Activated T-cell treated with anti-CD3 and anti-CD28 coated beads, Interleukin-2, amount 50 U/mL, for 4 hours (primary cell): ENCODE data around the gene IMMP2L. TPM values are rescaled to one million over a fixed set of nuclear protein-coding genes. Genes with fewer than 3 reads are reported as not detected.

Experiments used
- ATAC-seq, 2 donors: fragments of 200-7000 bp; cut with Tn5 transposase; one replicate each; pipeline ENCODE4 v1.10.0; 2021
- DNase-seq: peaks from one replicate; pipeline ENCODE4 v3.0.0-alpha.2; 2020
- H3K27me3 Mint-ChIP-seq: one replicate; pipeline ENCODE4 v1.8.0; 2021; ENCODE audit warnings: low read depth, mixed read lengths
- H3K36me3 Mint-ChIP-seq: one replicate; pipeline ENCODE4 v1.8.0; 2022; ENCODE audit warnings: mixed read lengths; ENCODE audit not compliant: insufficient read depth
- H3K4me1 Mint-ChIP-seq: one replicate; pipeline ENCODE4 v1.8.0; 2021; ENCODE audit warnings: low read depth, mixed read lengths
- H3K4me3 Mint-ChIP-seq: one replicate; pipeline ENCODE4 v1.8.0; 2021; ENCODE audit warnings: mild to moderate bottlenecking, moderate library complexity, mixed read lengths
- H3K9me3 Mint-ChIP-seq: one replicate; pipeline ENCODE4 v1.8.0; 2021; ENCODE audit warnings: mixed read lengths
- total RNA-seq, 3 donors: library from RNA; stranded (reverse); gene quantifications; one replicate each; pipeline ENCODE4 v1.2.1, GENCODE V29; 2021

The IMMP2L gene
- total RNA-seq, 3 donors from 2014 or later: 18.7 to 22.9 (median 19.2) TPM

GRCh38 chr7:111199643-111200042, 362.6 kb downstream of the IMMP2L start:
- Mint-ChIP-seq H3K36me3 (peaks cover 19% of the 10 kb centered on the region), H3K27me3 (no peaks in the 10 kb centered on the region), H3K4me3 (no peak overlapping the region), H3K4me1 (peaks cover 3% of the 10 kb centered on the region), H3K9me3 (peaks cover 9% of the 10 kb centered on the region)
- ATAC-seq (no peak), DNase-seq (no peak)

DNA sequence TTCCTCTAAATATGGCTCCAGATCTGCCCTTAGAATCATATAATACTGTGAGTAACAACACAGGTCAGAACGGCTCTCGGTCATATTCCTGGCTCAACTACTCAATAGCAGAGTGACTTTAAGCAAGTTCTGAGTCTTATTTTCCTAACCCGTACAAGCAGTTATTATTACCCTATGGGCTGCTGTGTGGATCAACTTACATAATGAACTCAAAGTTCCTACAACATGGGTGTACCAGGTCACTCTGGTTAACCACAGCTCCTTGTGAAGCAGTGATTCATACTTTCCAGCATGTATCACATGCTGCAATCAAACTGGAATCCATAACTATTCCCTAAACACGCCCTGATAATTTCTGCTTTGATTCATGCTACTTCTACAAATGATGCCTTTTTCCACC, 364.0 kb downstream of the IMMP2L start:
- no peaks in the 10 kb centered on the region for H3K27me3 Mint-ChIP-seq
- H3K36me3 Mint-ChIP-seq: peaks cover 14% of the 10 kb centered on the region
- DNase-seq: no peak
- peaks cover 9% of the 10 kb centered on the region for H3K9me3 Mint-ChIP-seq
- no peak for ATAC-seq
- no peak overlapping the region for H3K4me3 Mint-ChIP-seq
- H3K4me1 Mint-ChIP-seq: peaks cover 3% of the 10 kb centered on the region

GRCh38 chr7:111196655-111197054, 365.6 kb downstream of the IMMP2L start:
- Mint-ChIP-seq H3K36me3 (peaks cover 4% of the 10 kb centered on the region), H3K9me3 (no peaks in the 10 kb centered on the region), H3K27me3 (no peaks in the 10 kb centered on the region), H3K4me1 (peaks cover 3% of the 10 kb centered on the region), H3K4me3 (no peak overlapping the region)
- no peak for DNase-seq
- ATAC-seq: no peak

DNA sequence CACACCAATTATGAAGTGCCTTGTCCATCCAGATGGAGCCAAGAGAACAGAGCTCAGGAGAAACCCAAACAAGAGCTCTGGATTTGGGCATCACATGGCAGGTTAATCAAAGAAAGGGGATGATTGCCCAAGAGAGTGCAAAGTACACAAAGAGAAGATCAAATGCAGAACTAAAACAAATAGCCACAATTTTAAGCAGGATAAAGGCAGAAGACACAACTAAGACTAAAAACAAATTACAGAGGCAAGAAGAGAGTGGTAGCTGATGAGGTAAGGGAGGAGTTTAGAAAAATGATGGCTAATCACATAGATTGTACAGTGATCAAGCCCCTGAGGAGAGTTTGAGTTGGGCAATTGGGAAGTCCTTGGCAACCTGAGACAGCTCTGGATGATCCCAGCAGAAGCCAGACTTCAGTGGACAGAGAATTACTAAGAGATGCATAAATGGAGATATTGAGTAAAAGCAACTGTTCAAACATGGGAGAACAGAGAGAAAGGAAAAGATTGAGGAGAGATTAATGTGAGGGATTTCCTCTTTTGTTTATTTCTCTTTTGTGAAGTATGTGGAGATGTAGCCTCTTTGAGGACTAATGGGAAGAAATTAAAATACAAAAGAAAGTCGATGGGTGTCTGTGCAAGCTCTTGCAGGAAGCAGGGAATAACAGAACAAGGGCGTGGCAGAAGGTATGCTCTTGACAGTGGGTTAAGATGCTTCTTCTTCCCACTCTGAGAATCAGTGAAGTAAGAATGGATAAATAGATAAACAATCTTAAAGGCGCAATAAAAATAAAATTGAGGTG, 369.5 kb downstream of the IMMP2L start:
- H3K9me3 Mint-ChIP-seq: peaks cover 11% of the 10 kb centered on the region
- H3K4me3 Mint-ChIP-seq: no peak overlapping the region
- H3K36me3 Mint-ChIP-seq: peaks cover 4% of the 10 kb centered on the region
- ATAC-seq (no peak), DNase-seq (no peak)
- H3K27me3 Mint-ChIP-seq: no peaks in the 10 kb centered on the region
- H3K4me1 Mint-ChIP-seq: no peaks in the 10 kb centered on the region

- Mint-ChIP-seq H3K9me3 (peaks cover 11% of the 10 kb centered on the region), H3K4me3 (no peak overlapping the region), H3K36me3 (no peaks in the 10 kb centered on the region), H3K4me1 (no peaks in the 10 kb centered on the region), H3K27me3 (no peaks in the 10 kb centered on the region)
- no peak for ATAC-seq
- DNase-seq: no peak
Measured at GRCh38 chr7:111190804-111191203, 371.5 kb downstream of the IMMP2L start.

GRCh38 chr7:111184987-111185386, 377.3 kb downstream of the IMMP2L start:
- H3K4me1 Mint-ChIP-seq: peaks cover 3% of the 10 kb centered on the region
- ATAC-seq: no peak

DNA sequence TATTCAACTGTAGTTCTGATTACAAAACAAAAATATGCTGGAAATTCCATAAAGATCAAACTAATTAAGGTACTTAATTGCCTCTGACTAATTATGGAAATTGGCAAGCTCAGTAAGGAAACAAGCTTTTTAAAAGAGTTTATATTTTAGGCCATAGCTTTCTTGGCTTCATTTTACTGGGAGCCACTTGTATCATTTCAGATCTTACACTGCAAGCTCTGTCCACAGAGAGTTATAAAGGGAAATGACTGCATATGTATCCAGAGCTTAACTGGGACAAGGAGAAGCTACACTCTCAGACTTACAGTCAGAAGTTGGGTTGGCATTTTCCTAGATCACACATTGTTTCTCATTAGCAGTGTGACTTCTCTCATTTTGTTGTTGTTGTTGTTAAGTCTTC, 379.0 kb downstream of the IMMP2L start:
- DNase-seq: no peak
- Mint-ChIP-seq H3K36me3 (peaks cover 8% of the 10 kb centered on the region), H3K4me3 (no peak overlapping the region), H3K4me1 (peaks cover 3% of the 10 kb centered on the region), H3K9me3 (peaks cover 4% of the 10 kb centered on the region), H3K27me3 (no peaks in the 10 kb centered on the region)
- no peak for ATAC-seq

More at GRCh38 chr7:111184987-111185386, 377.3 kb downstream of the IMMP2L start:
- Mint-ChIP-seq H3K4me3 (no peak overlapping the region), H3K9me3 (peaks cover 11% of the 10 kb centered on the region), H3K36me3 (peaks cover 4% of the 10 kb centered on the region), H3K27me3 (no peaks in the 10 kb centered on the region)
- no peak for DNase-seq

DNA sequence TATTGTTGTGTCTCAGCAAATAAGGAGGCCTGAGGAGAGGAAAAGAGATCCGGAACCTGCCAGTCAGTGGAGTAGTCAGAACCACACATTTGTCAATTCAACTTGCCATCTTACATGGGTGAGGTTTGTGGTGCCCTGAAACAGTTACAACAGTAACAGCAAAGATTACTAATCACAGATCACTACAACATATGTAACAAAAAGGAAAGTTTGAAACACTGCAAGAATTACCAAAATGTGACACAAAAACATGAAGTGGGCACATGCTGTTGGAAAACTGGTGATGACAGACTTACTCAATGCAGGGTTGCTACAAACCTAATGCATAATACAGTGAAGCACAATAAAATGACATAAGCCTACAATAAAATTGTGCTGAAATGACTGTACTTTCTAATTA, 382.0 kb downstream of the IMMP2L start:
- Mint-ChIP-seq H3K27me3 (no peaks in the 10 kb centered on the region), H3K36me3 (peaks cover 8% of the 10 kb centered on the region), H3K4me3 (no peak overlapping the region), H3K9me3 (no peaks in the 10 kb centered on the region), H3K4me1 (peaks cover 16% of the 10 kb centered on the region)
- DNase-seq (no peak), ATAC-seq (peak; percentile 46 to 66)

DNA sequence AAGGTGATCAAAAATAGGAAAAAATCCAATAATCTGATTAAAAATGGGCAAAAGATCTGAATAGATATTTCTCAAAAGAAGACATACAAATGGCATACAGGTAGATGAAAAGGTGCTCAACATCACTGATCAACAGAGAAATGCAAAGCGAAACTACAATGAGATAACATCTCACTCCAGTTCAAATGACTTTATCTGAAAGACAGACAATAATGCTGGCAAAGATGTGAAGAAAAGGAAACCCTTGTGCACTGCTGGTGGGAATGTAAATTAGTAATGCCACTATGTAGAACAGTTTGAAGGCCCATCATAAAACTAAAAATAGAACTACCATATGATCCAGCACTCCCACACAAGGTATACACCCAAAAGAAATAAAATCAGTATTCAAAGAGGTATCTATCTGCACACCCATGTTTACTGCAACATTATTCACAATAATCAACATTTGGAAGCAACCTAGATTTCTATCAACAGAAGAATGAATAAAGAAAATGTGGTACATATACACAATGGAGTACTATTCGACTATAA, 386.3 kb downstream of the IMMP2L start:
- H3K36me3 Mint-ChIP-seq: peaks cover 4% of the 10 kb centered on the region
- no peak for DNase-seq
- H3K9me3 Mint-ChIP-seq: no peaks in the 10 kb centered on the region

GRCh38 chr7:111174510-111174909, 387.8 kb downstream of the IMMP2L start:
- Mint-ChIP-seq H3K36me3 (peaks cover 5% of the 10 kb centered on the region), H3K9me3 (no peaks in the 10 kb centered on the region), H3K27me3 (no peaks in the 10 kb centered on the region), H3K4me3 (no peak overlapping the region), H3K4me1 (peaks cover 12% of the 10 kb centered on the region)
- ATAC-seq: no peak
- no peak for DNase-seq

More for the DNA sequence above, 386.3 kb downstream of the IMMP2L start:
- ATAC-seq: no peak
- no peak overlapping the region for H3K4me3 Mint-ChIP-seq
- H3K27me3 Mint-ChIP-seq: no peaks in the 10 kb centered on the region
- H3K4me1 Mint-ChIP-seq: peaks cover 16% of the 10 kb centered on the region

GRCh38 chr7:111173990-111174389, 388.3 kb downstream of the IMMP2L start:
- no peaks in the 10 kb centered on the region for H3K27me3 Mint-ChIP-seq
- DNase-seq (no peak), ATAC-seq (no peak)
- peaks cover 9% of the 10 kb centered on the region for H3K36me3 Mint-ChIP-seq
- H3K4me1 Mint-ChIP-seq: peaks cover 12% of the 10 kb centered on the region
- no peak overlapping the region for H3K4me3 Mint-ChIP-seq
- no peaks in the 10 kb centered on the region for H3K9me3 Mint-ChIP-seq

DNA sequence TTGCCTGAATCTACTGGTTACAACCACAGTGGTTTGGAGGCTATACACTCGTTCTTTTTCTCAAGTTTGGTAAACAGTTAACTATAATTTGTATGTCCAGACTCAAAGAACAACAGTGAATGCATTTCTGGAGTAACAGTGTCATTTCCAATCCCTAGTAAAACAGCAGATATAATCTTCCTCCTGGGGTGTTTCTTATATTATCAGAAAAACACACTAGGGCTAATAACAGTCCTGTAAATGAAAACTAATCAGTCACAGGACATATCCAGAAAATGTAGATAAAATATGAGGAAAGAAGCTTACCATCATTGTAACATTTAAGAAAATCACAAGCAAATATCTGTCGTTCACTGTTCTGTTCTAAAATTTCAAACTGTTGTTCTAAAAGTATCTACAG, 388.8 kb downstream of the IMMP2L start:
- H3K36me3 Mint-ChIP-seq: peaks cover 5% of the 10 kb centered on the region
- H3K4me3 Mint-ChIP-seq: no peak overlapping the region
- H3K27me3 Mint-ChIP-seq: no peaks in the 10 kb centered on the region
- H3K4me1 Mint-ChIP-seq: peaks cover 12% of the 10 kb centered on the region
- no peaks in the 10 kb centered on the region for H3K9me3 Mint-ChIP-seq
- no peak for DNase-seq
- no peak for ATAC-seq

DNA sequence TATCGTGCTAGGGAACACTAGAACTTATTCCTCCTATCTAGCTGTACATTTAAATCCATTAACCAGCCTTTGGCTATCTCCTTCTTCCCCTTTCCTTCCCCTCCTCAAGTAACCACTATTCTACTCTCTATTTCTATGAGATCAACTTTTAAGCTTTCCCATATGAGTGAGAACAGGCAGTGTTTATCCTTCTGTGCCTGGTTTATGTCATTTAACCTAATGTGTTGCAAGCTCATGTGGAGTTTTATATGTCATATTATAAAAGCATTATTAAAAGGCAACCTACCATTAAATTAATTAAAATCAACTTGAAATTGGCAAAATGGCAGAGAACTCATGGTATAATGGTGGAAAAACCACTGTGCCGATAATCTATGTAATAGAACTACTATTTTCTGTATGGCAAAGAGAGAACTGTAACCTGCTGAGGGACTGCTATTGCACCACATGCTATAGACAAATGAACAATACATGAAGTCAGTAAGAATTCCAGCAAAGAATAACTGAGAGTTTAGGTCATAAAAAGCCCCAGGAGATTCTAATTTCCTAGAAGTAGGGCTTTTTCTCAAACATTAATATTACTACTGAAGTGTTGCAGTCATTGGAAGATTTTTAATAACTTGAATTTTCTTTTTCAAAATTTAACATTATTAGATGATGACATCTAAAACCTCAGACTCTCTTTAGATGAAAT, 389.6 kb downstream of the IMMP2L start:
- Mint-ChIP-seq H3K36me3 (peaks cover 5% of the 10 kb centered on the region), H3K4me1 (peaks cover 12% of the 10 kb centered on the region), H3K4me3 (no peak overlapping the region), H3K27me3 (no peaks in the 10 kb centered on the region), H3K9me3 (no peaks in the 10 kb centered on the region)
- no peak for DNase-seq
- no peak for ATAC-seq

DNA sequence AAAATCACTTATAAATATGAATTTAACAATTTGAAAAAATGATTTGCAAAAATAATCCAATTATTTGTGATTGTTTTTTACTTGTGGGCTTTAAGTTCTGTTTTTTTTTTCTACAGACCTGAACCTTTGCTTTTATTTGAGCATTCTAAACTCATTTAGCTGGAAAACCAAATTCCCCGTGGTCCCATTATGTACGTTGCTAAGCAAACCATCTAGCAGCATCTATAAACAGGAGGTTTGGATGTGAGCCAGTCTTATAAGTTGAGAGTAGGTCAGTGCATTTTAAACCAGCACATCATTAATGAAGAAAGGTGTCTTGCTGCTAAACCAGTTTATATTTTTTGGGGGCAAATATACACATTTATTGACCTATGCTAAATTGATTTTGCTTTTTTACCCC, 394.1 kb downstream of the IMMP2L start:
- H3K36me3 Mint-ChIP-seq: peaks cover 9% of the 10 kb centered on the region
- DNase-seq (no peak), ATAC-seq (no peak)
- H3K9me3 Mint-ChIP-seq: no peaks in the 10 kb centered on the region
- H3K27me3 Mint-ChIP-seq: no peaks in the 10 kb centered on the region
- no peaks in the 10 kb centered on the region for H3K4me1 Mint-ChIP-seq
- no peak overlapping the region for H3K4me3 Mint-ChIP-seq

- no peaks in the 10 kb centered on the region for H3K4me1 Mint-ChIP-seq
- ATAC-seq: no peak
- H3K36me3 Mint-ChIP-seq: peaks cover 8% of the 10 kb centered on the region
- H3K9me3 Mint-ChIP-seq: no peaks in the 10 kb centered on the region
- DNase-seq: no peak
- H3K27me3 Mint-ChIP-seq: no peaks in the 10 kb centered on the region
- H3K4me3 Mint-ChIP-seq: no peak overlapping the region
Measured at GRCh38 chr7:111164442-111164841, 397.9 kb downstream of the IMMP2L start.
